ENCODE measurements around the gene SORL1. TPM values are rescaled to one million over a fixed set of nuclear protein-coding genes. Genes with fewer than 3 reads are reported as not detected.

The SORL1 gene
- total RNA-seq, 4 donors from 2014 or later, result 3.0 to 12.3 (median 8.1) TPM

GRCh38 chr11:121445071-121445768, 6.9 kb upstream of the SORL1 start:
- Histone ChIP-seq H3K27ac (replicated peaks in 1 of 4) (no peak overlapping the region), H3K9me3 (no peaks in the 10 kb centered on the region), H3K36me3 (no peaks in the 10 kb centered on the region), H3K27me3 (no peaks in the 10 kb centered on the region), H3K4me1 (peaks cover 0 to 7% (median 0%) of the 10 kb centered on the region in 4 donors), H3K4me3 (no peak overlapping the region)
- intact Hi-C loops (cut with DNase I), result loop anchor here (10.0 kb wide), 1 partner anchor 120 kb away; no protein-coding TSS in a partner anchor
- TF ChIP-seq EP300 (IDR thresholded peaks at IDR 0.05) (no peak), POLR2A (IDR thresholded peaks at IDR 0.05; ENCODE audit: low read depth) (no peak), POLR2AphosphoS5 (IDR thresholded peaks at IDR 0.05) (no peak)
- TF ChIP-seq, protein P1, sequence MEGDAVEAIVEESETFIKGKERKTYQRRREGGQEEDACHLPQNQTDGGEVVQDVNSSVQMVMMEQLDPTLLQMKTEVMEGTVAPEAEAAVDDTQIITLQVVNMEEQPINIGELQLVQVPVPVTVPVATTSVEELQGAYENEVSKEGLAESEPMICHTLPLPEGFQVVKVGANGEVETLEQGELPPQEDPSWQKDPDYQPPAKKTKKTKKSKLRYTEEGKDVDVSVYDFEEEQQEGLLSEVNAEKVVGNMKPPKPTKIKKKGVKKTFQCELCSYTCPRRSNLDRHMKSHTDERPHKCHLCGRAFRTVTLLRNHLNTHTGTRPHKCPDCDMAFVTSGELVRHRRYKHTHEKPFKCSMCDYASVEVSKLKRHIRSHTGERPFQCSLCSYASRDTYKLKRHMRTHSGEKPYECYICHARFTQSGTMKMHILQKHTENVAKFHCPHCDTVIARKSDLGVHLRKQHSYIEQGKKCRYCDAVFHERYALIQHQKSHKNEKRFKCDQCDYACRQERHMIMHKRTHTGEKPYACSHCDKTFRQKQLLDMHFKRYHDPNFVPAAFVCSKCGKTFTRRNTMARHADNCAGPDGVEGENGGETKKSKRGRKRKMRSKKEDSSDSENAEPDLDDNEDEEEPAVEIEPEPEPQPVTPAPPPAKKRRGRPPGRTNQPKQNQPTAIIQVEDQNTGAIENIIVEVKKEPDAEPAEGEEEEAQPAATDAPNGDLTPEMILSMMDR (IDR thresholded peaks at IDR 0.05), result no peak
- WGBS, result 86% methylated on average over 14 of the region's 14 CpGs
- no peak for DNase-seq (ENCODE audit: extremely low spot score)

DNA sequence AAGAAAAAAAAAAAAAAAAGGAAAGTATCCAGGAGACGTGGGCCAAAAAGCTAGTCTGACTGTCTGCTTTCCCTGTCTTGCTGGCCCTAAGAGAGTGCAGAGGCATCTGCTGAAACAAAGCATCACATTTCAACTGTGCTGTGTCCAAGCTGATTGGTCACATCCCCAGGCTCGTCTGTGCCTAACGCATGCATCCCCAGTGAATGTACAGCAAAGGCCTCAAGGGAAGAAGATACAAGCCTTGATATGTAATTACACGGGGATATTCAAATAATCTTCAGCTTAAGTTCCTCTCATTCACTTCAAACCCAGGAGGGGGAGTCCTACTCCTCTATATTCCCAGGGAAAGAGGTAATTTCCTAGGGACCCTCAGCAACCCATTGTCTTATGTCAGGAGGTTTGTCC, 5.4 kb upstream of the SORL1 start:
- TF ChIP-seq POLR2AphosphoS5 (IDR thresholded peaks at IDR 0.05), result no peak
- TF ChIP-seq, protein P1 (IDR thresholded peaks at IDR 0.05), result peak; percentile 4 to 10 (median 9)
- Histone ChIP-seq H3K4me1 (peaks cover 0 to 11% (median 6%) of the 10 kb centered on the region in 4 donors), H3K4me3 (no peak overlapping the region), H3K27ac (replicated peaks in 1 of 4) (no peak overlapping the region), H3K9me3 (no peaks in the 10 kb centered on the region), H3K36me3 (no peaks in the 10 kb centered on the region), H3K27me3 (peaks cover 0 to 6% (median 0%) of the 10 kb centered on the region in 4 donors)
- intact Hi-C loops (cut with DNase I), result loop anchor here (10.0 kb wide), 1 partner anchor 122 kb away; no protein-coding TSS in a partner anchor
- DNase-seq (ENCODE audit: extremely low spot score), result no peak
- WGBS, result 31% methylated on average over 4 of the region's 4 CpGs

DNA sequence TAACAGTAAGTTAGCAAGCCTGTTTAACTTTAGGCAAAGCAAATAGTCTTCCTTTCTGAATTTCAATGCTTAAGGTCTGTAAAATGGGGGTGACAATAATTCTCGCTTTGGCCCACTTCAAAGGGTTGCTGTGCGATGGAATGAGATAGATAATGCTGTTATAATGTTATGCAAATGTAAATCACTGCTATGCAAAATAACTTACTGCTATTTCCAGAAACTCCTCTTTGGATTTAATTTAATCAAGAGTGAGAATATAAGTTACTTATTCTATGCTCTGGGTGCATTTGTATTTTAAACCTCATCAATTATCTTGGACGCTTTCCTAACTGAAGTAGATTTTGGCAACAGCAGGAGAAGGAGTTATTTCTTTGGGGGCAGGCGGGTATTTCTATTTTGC, 4.1 kb upstream of the SORL1 start:
- WGBS, result 94% methylated on average over 4 of the region's 4 CpGs
- peaks cover 0 to 13% (median 0%) of the 10 kb centered on the region in 4 donors for H3K27me3 ChIP-seq
- H3K27ac ChIP-seq (replicated peaks in 1 of 4), result no peak overlapping the region
- no peaks in the 10 kb centered on the region for H3K9me3 ChIP-seq
- no peaks in the 10 kb centered on the region for H3K36me3 ChIP-seq
- H3K4me3 ChIP-seq, result no peak overlapping the region
- DNase-seq (ENCODE audit: extremely low spot score), result no peak
- TF ChIP-seq, protein P1 (IDR thresholded peaks at IDR 0.05), result no peak
- no peak for TF ChIP-seq POLR2AphosphoS5 (IDR thresholded peaks at IDR 0.05)
- TF ChIP-seq POLR2A (IDR thresholded peaks at IDR 0.05; ENCODE audit: low read depth), result no peak
- TF ChIP-seq EP300 (IDR thresholded peaks at IDR 0.05), result no peak
- peaks cover 3 to 16% (median 16%) of the 10 kb centered on the region in 4 donors for H3K4me1 ChIP-seq
- intact Hi-C loops (cut with DNase I), result loop anchor here (10.0 kb wide), 1 partner anchor 123 kb away; no protein-coding TSS in a partner anchor

DNA sequence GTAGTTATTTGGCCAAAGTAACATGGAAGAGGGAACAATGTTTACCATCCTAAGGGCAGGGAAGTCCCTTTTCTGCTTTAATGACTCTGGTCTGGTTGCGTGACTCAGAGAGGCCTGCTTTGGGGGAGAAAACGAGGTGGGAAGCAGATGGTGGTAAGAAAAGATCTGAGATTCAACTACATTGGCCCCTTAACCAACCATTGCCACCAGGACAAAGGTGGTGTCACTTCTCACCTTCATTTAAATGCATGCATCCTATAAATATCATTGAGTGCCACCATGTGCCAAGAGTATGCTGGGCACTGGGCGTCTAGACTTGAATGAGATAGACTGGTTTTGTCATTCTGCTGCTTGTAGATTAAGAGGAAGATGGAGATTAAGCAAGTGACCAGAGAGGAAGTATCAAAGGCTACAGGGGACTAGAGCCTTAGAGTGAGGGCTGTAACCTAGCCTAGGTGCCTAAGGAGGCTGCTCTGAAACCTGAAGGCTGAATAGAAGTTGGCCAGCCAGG, 3.6 kb upstream of the SORL1 start:
- 84% methylated on average over 3 of the region's 3 CpGs for WGBS
- Histone ChIP-seq H3K4me1 (peaks cover 4 to 21% (median 20%) of the 10 kb centered on the region in 4 donors), H3K36me3 (no peaks in the 10 kb centered on the region), H3K27ac (replicated peaks in 1 of 4) (no peak overlapping the region), H3K27me3 (peaks cover 0 to 13% (median 0%) of the 10 kb centered on the region in 4 donors), H3K9me3 (no peaks in the 10 kb centered on the region), H3K4me3 (no peak overlapping the region)
- no peak for DNase-seq (ENCODE audit: extremely low spot score)
- TF ChIP-seq POLR2A (IDR thresholded peaks at IDR 0.05; ENCODE audit: low read depth) (no peak), POLR2AphosphoS5 (IDR thresholded peaks at IDR 0.05) (no peak), EP300 (IDR thresholded peaks at IDR 0.05) (no peak)
- TF ChIP-seq, protein P1 (IDR thresholded peaks at IDR 0.05), result no peak
- intact Hi-C loops (cut with DNase I), result loop anchor here (10.0 kb wide), 1 partner anchor 124 kb away; no protein-coding TSS in a partner anchor
